Adrenal gland (tissue), 12 donors: ENCODE results near the gene TNFAIP1. TPM values are rescaled to one million over a fixed set of nuclear protein-coding genes. Genes with fewer than 3 reads are reported as not detected.

Experiments used
- DNase-seq, 7 donors: peaks; one replicate each; pipeline ENCODE4 v3.0.0-alpha.2; 2019 to 2020
- H3K27ac ChIP-seq, 5 donors: fragments of 200-600 bp; sonication (generic) in 4 of 5; 1 replicate in 3 of 5; 2 replicates in 2 of 5; pipeline versions ENCODE4 v1.5.1 to v1.8.0; 2016 to 2020; ENCODE audit warnings: mild to moderate bottlenecking in 1 of 5
- H3K27me3 ChIP-seq: fragments of 200-600 bp; 2 replicates; pipeline ENCODE4 v1.8.0; 2021
- H3K36me3 ChIP-seq, 2 donors: fragments of 200-600 bp; replicated peaks in 1 of 2; 1 replicate in 1 of 2; 2 replicates in 1 of 2; pipeline versions ENCODE4 v1.5.1 to v1.8.0; 2018 to 2022
- H3K4me1 ChIP-seq, 2 donors: fragments of 200-600 bp; replicated peaks in 1 of 2; 1 replicate in 1 of 2; 2 replicates in 1 of 2; pipeline versions ENCODE4 v1.5.1 to v1.8.0; 2018 to 2021
- H3K4me3 ChIP-seq, 4 donors: fragments of 200-600 bp; sonication (generic) in 3 of 4; one replicate each; pipeline ENCODE4 v1.5.1; 2016 to 2018
- H3K9me3 ChIP-seq, 3 donors: fragments of 200-600 bp; sonication (generic) in 1 of 3; replicated peaks in 1 of 3; 1 replicate in 2 of 3; 2 replicates in 1 of 3; pipeline versions ENCODE4 v1.5.1 to v1.8.0; 2016 to 2021
- CTCF ChIP-seq, 6 experiments: fragments of 450-650 bp in 4 of 6; fragments of 200-600 bp in 2 of 6; sonication (generic) in 1 of 6; IDR thresholded peaks; 1 replicate in 5 of 6; 2 replicates in 1 of 6; pipeline versions ENCODE4 v1.5.1 to v1.8.0; 2016 to 2021; ENCODE audit warnings: antibody characterized with exemption in 6 of 6, mild to moderate bottlenecking in 2 of 6, moderate library complexity in 1 of 6
- POLR2A ChIP-seq, 2 donors: fragments of 450-650 bp; IDR thresholded peaks; one replicate each; pipeline ENCODE4 v1.6.1; 2017; ENCODE audit warnings: antibody characterized with exemption in 2 of 2, mild to moderate bottlenecking in 2 of 2, moderate library complexity in 1 of 2
- WGBS, 4 donors: extraction: QIAGEN DNeasy Blood & Tissue Kit in 2 of 4; methylation state at CpG; one replicate each; pipeline versions ENCODE4 v1.1.5 to v1.1.7; 2013 to 2017; 5-methylcytosine and 5-hydroxymethylcytosine counted together
- intact Hi-C, 2 donors: fragments of 100-400 bp; cut with DNase I; formaldehyde crosslinking; loops; one replicate each; pipeline versions ENCODE4 v1.14.1 to v1.15.0; 2022 to 2023
- polyA plus RNA-seq, 3 donors: library from polyadenylated mRNA; stranded (reverse); fragments of 200-250 nt in 2 of 3; fragments of 350-450 nt in 1 of 3; fragmentation: Illumina TruSeq in 1 of 3; extraction: RNeasy Lipid Tissue Mini Kit (QIAGEN cat#74804) in 1 of 3; gene quantifications; one replicate each; pipeline ENCODE4 v1.2.3, GENCODE V29; 2013 to 2014
- total RNA-seq, 9 donors: library from RNA; depleted of rRNA in 4 of 9; stranded (reverse); fragments of >200 nt in 4 of 9; fragments of 120-200 nt in 1 of 9; fragmentation: NEBNext Ultra II Directional in 1 of 9; extraction: Animal tissue kit (Norgen Biotek cat#: 25700) in 1 of 9; gene quantifications; one replicate each; pipeline versions ENCODE4 v1.1.0 to v1.2.4, GENCODE V29; 2013 to 2023
- donor health status: healthy with polysubstance abuse.
- donor health status: Bipolar disorder and iron deficiency.
- donor health status: DM: yes; HTN: yes; CAD: no.
- donor health status: DM: no; HTN: no; CAD: no.
- donor health status: DM: no; HTN: no; CAD: no.
- donor health status: DM: yes; HTN: yes; CAD: no.

Gene TNFAIP1
- total and polyA plus RNA-seq, 12 donors = 17.2 to 70.6 (median 37.6) TPM

DNA sequence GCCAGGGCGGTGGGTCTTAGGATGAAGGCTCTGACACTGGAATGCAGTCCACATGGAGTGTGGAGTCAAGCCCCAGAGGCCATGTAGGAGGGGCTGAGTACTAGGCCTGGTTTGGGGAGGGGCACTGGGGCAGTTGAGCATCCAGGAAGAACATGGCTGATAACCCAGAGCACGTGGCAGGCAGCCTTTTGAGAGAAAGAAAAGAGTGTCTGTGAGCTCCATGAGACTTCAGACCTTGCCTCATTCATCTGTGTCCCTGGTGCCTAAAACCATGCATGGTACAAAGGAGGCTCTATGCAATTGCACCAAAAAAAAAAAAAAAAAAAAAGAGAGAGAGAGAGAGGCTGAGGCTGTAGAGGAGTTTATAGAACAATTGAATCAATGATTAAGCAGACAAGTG is 55.8 kb downstream of the TNFAIP1 start:
- TF ChIP-seq POLR2A (IDR thresholded peaks at IDR 0.05) (no peak), CTCF (IDR thresholded peaks at IDR 0.05) (no peak)
- Histone ChIP-seq H3K4me3 (no peak overlapping the region), H3K27me3 (no peaks in the 10 kb centered on the region), H3K4me1 (peaks cover 1 to 6% of the 10 kb centered on the region in 2 donors), H3K27ac (no peak overlapping the region), H3K9me3 (no peaks in the 10 kb centered on the region), H3K36me3 (peaks cover 0 to 78% of the 10 kb centered on the region in 2 donors)
- 66 to 94% (median 73%) methylated on average over 2 of the region's 2 CpGs for WGBS, 4 donors
- DNase-seq = no peak
- intact Hi-C loops = no loop called here

DNA sequence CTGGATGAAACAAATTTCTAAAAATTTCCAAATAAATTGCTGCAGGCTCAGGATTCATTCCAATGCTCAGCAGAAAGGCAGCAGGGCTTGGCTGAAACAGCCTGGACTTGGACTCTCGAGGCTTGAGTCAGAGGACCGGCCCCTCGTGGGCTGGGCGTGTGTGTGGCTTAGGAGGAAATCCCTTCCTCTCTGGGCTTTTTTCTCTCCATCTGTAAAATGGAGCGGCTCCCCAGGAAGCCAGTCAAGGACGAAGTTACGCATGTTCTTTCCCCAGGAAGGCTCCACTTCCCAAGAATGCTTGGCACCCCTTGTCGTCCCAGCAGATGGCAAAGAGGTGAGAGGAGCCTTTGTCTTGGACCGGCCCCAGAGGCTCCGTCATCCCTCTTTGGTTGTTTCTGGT is 56.9 kb downstream of the TNFAIP1 start:
- Histone ChIP-seq H3K27ac (no peak overlapping the region), H3K27me3 (no peaks in the 10 kb centered on the region), H3K4me1 (peaks cover 6 to 12% of the 10 kb centered on the region in 2 donors), H3K36me3 (peaks cover 0 to 83% of the 10 kb centered on the region in 2 donors), H3K4me3 (no peak overlapping the region), H3K9me3 (no peaks in the 10 kb centered on the region)
- 83 to 88% (median 84%) methylated on average over 8 to 10 of the region's 10 CpGs for WGBS, 4 donors
- intact Hi-C loops = no loop called here
- peak in 1 of 7 donors; percentile 43 for DNase-seq
- TF ChIP-seq CTCF (IDR thresholded peaks at IDR 0.05) = no peak
- no peak for TF ChIP-seq POLR2A (IDR thresholded peaks at IDR 0.05)

GRCh38 chr17:28394337-28395116 is 59.0 kb downstream of the TNFAIP1 start:
- no peaks in the 10 kb centered on the region for H3K9me3 ChIP-seq
- H3K27me3 ChIP-seq = no peaks in the 10 kb centered on the region
- intact Hi-C loops = no loop called here
- WGBS, 4 donors = 80 to 92% (median 85%) methylated on average over 7 of the region's 7 CpGs
- DNase-seq = no peak
- peaks cover 22 to 31% of the 10 kb centered on the region in 2 donors for H3K4me1 ChIP-seq
- H3K4me3 ChIP-seq = no peak overlapping the region
- TF ChIP-seq CTCF (IDR thresholded peaks at IDR 0.05) = no peak
- no peak for TF ChIP-seq POLR2A (IDR thresholded peaks at IDR 0.05)
- H3K36me3 ChIP-seq = peaks cover 0 to 71% of the 10 kb centered on the region in 2 donors
- no peak overlapping the region for H3K27ac ChIP-seq

DNA sequence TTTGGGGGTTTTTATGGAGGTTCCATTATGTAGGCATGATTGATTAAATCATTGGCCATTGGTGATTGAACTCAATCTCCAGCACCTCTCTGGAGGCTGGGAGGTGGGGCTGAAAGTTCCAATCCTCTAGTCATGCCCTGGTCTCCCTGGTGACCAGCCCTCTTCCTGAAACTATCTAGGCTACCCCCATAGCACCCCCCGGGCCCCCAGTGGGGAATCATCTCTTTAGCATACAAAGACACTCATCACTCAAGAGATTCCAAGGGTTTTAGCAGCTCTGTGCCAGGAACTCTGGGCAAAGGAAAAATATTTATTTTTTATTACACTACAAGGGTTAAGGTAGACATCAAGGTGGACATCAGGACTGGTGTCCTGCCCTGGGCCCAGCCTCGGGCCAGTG is 59.9 kb downstream of the TNFAIP1 start:
- H3K4me1 ChIP-seq = peaks cover 22 to 31% of the 10 kb centered on the region in 2 donors
- H3K4me3 ChIP-seq = no peak overlapping the region
- TF ChIP-seq CTCF (IDR thresholded peaks at IDR 0.05) (no peak), POLR2A (IDR thresholded peaks at IDR 0.05) (no peak)
- intact Hi-C loops = no loop called here
- WGBS, 4 donors = 56 to 100% (median 73%) methylated on average over 1 to 2 of the region's 2 CpGs
- no peaks in the 10 kb centered on the region for H3K27me3 ChIP-seq
- H3K36me3 ChIP-seq = peaks cover 0 to 71% of the 10 kb centered on the region in 2 donors
- no peak overlapping the region for H3K27ac ChIP-seq
- DNase-seq = no peak
- no peaks in the 10 kb centered on the region for H3K9me3 ChIP-seq
